ENCODE results near the gene PPA2.

GRCh38 chr4:105415281-105415744 lies 58.5 kb downstream of the PPA2 start:
- TF ChIP-seq HDAC6 (IDR thresholded peaks at IDR 0.05; ENCODE audit: unreplicated experiment) (no peak), CREB1 (IDR thresholded peaks at IDR 0.05; ENCODE audit: low read depth) (no peak), CTCF (IDR thresholded peaks at IDR 0.05 in 2 of 3, conservative IDR thresholded peaks at IDR 0.05 in 1 of 3; ENCODE audit: control insufficient read depth in 2 of 3, extremely low read depth in 1 of 3, insufficient read depth in 1 of 3, low read depth in 3 of 3, low read length in 3 of 3) (no peak), ZNF274 (IDR thresholded peaks at IDR 0.05; ENCODE audit: insufficient read depth, insufficient read length) (no peak), STAT3 (IDR thresholded peaks at IDR 0.05; ENCODE audit: low read depth, low read length) (no peak), POLR2AphosphoS5 (IDR thresholded peaks at IDR 0.05; ENCODE audit: low read length) (no peak), CEBPB (IDR thresholded peaks at IDR 0.05; ENCODE audit: borderline replicate concordance in 1 of 2, low read depth in 2 of 2, low read length in 2 of 2) (no peak), BCLAF1 (IDR thresholded peaks at IDR 0.05) (no peak)
- TF ChIP-seq, protein P1, sequence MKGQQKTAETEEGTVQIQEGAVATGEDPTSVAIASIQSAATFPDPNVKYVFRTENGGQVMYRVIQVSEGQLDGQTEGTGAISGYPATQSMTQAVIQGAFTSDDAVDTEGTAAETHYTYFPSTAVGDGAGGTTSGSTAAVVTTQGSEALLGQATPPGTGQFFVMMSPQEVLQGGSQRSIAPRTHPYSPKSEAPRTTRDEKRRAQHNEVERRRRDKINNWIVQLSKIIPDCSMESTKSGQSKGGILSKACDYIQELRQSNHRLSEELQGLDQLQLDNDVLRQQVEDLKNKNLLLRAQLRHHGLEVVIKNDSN (IDR thresholded peaks at IDR 0.05; ENCODE audit: borderline replicate concordance, extremely low read length, insufficient read depth, low read depth, low read length): no peak

Measured in GM12878 (cell line).